Measurements from ENCODE around the gene PEX14.

GRCh38 chr1:10495475-10495817, 20.7 kb downstream of the PEX14 start:
- TF ChIP-seq OVOL2 (CRISPR knock-in tag; IDR thresholded peaks at IDR 0.05; ENCODE audit: borderline replicate concordance) (no peak), CTCF (IDR thresholded peaks at IDR 0.05) (no peak), SMAD4 (CRISPR knock-in tag; IDR thresholded peaks at IDR 0.05) (no peak), USF2 (CRISPR knock-in tag; IDR thresholded peaks at IDR 0.05) (no peak), ZNF138 (CRISPR knock-in tag; conservative IDR thresholded peaks at IDR 0.05) (no peak), TP53 (CRISPR knock-in tag; IDR thresholded peaks at IDR 0.05) (no peak), ATF2 (CRISPR knock-in tag; IDR thresholded peaks at IDR 0.05; ENCODE audit: borderline replicate concordance, low read depth) (no peak), ARID4B (CRISPR knock-in tag; IDR thresholded peaks at IDR 0.05; ENCODE audit: borderline replicate concordance) (no peak), ZNF232 (CRISPR knock-in tag; IDR thresholded peaks at IDR 0.05) (no peak)

All from WTC11 (cell line).